Erythroblast (primary cell): ENCODE results near the gene TOGARAM2.

Experiments used
- GATA1 ChIP-seq: IDR thresholded peaks from 2 replicates; pipeline ENCODE4 v1.6.1; 2011; ENCODE audit warnings: low read depth, mild to moderate bottlenecking, control low read depth, low read length, moderate library complexity
- POLR2A ChIP-seq: IDR thresholded peaks from 2 replicates; pipeline ENCODE4 v1.6.1; 2011; ENCODE audit warnings: mild to moderate bottlenecking, low read length

- no peak for TF ChIP-seq POLR2A
- TF ChIP-seq GATA1 = no peak
These were observed 66.2 kb downstream of the TOGARAM2 start for GRCh38 chr2:29047083-29047845.
